HG02970 (cell line): Measurements from ENCODE around the gene CISTR.
"Not testable (repeated sequence)": the region's sequence is repeated elsewhere in the genome, so short reads cannot be mapped to it uniquely, and the experiment has no call there.

Experiments
- ATAC-seq: cut with Tn5 transposase; IDR thresholded peaks from one replicate; pipeline ENCODE4 v1.9.1; 2021; ENCODE audit warnings: mild to moderate bottlenecking, moderate library complexity, moderate number of reproducible peaks; ENCODE audit not compliant: unreplicated experiment, low FRiP score

CISTR gene

GRCh38 chr12:53725824-53726223 is 26.0 kb downstream of the CISTR start:
- ATAC-seq, result no peak

GRCh38 chr12:53722450-53723041 is 29.2 kb downstream of the CISTR start:
- no peak for ATAC-seq

- no peak for ATAC-seq
These were observed 30.8 kb downstream of the CISTR start for GRCh38 chr12:53720946-53721345.

DNA sequence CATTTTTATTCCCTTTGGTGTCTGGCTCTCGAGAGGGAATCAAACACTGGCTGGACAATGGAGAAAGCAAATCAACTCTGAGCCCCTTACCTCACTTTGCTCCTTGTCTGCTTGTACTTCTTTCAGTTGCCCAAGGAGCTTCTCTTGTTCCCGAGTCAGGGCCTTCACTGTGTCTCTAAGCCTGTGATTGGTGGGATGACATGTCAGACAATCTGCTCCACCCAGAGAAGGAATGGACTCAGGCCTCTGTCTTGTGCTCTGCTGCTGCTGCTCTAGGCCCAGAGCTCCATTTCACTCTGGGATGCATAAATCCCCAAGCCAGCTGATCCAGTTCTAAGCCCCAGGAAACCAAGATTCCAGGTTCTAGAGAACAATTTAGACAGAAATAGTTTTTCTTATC is 32.1 kb downstream of the CISTR start:
- ATAC-seq, result no peak

- ATAC-seq, result not testable (repeated sequence)
These were observed 33.2 kb downstream of the CISTR start for GRCh38 chr12:53718567-53718966.

DNA sequence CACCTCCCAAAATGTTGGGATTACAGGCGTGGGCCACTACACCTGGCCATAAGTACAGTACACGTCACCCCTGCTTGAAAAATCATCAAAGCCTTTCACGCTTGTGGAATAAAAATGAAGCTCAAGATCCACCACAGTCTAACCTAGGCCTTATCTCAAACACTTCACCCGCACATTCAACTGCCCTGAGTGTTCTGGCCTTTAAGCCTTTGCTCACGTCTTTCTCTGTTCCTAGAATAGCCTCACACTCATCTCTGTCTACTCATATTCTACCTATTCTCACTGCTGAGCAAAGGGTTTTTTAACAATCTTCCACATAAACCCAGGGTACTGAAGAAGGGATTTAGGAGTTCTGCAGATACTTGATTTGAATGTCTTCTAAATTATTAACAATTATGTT is 34.5 kb downstream of the CISTR start:
- no peak for ATAC-seq

GRCh38 chr12:53714004-53714403 is 37.8 kb downstream of the CISTR start:
- no peak for ATAC-seq

- ATAC-seq, result no peak
These were observed 38.3 kb downstream of the CISTR start for GRCh38 chr12:53713516-53713915.

GRCh38 chr12:53712059-53712643 is 39.6 kb downstream of the CISTR start:
- no peak for ATAC-seq

- ATAC-seq, result no peak
These were observed 41.7 kb downstream of the CISTR start for GRCh38 chr12:53710091-53710490.

DNA sequence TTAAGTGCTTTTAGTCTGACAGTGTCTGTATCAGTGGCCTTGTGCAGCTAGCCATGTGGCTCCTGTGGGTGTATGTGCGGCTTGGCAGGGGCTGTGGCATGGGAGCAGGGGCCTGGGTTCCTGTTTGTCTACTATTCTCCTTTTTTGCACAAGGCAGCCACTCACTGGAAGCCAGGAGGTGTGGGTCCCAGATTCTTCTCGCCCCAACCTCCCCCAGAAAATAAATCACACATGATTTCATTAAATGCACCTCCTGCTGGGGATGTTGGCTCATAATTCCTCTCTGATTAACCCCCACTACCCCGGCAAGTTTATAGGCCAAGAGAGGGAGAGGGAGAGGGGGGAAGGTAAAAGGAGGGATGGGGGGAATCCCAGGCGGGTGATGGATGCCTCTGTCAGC is 42.1 kb downstream of the CISTR start:
- ATAC-seq, result no peak

GRCh38 chr12:53706080-53706479 is 45.7 kb downstream of the CISTR start:
- ATAC-seq, result no peak

DNA sequence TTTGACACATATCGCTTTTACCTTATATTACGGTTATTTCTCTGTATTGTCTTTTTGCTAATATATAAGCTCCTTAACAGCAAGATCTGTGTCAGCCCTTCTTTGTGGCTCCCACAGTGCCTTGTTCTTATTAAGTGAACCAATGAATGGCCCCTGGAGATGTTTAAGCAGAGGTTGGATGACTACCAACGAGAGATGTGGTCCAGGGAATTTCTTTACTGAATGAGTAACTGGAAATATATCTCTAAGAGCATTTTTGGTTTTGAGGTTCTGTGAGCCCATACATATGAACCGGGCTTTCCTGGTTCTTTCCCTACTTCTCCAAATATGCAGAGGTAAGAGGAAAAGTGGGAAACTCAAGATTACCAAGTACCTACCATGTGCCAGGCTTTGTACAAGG is 48.0 kb downstream of the CISTR start:
- ATAC-seq, result no peak

GRCh38 chr12:53701518-53702264 is 50.1 kb downstream of the CISTR start:
- no peak for ATAC-seq

- ATAC-seq, result no peak
These were observed 51.2 kb downstream of the CISTR start for GRCh38 chr12:53700567-53700966.

- ATAC-seq, result no peak
These were observed 52.1 kb downstream of the CISTR start for GRCh38 chr12:53699678-53700025.

- no peak for ATAC-seq
These were observed 52.7 kb downstream of the CISTR start for GRCh38 chr12:53698948-53699677.

GRCh38 chr12:53696655-53697331 is 55.0 kb downstream of the CISTR start:
- no peak for ATAC-seq
